Uterus (tissue), 2 donors: Measurements from ENCODE around the gene ZNF532.

Experiments
- CTCF ChIP-seq, 4 experiments: fragments of 200-600 bp in 2 of 4; fragments of 450-650 bp in 2 of 4; sonication (generic) in 2 of 4; IDR thresholded peaks; one replicate each; pipeline ENCODE4 v1.5.1; 2016 to 2019; ENCODE audit warnings: antibody characterized with exemption in 4 of 4, mild to moderate bottlenecking in 2 of 4, moderate library complexity in 1 of 4
- POLR2A ChIP-seq, 2 donors: fragments of 450-650 bp; IDR thresholded peaks; one replicate each; pipeline ENCODE4 v1.6.1; 2016; ENCODE audit warnings: antibody characterized with exemption in 2 of 2, mild to moderate bottlenecking in 1 of 2, moderate library complexity in 1 of 2

DNA sequence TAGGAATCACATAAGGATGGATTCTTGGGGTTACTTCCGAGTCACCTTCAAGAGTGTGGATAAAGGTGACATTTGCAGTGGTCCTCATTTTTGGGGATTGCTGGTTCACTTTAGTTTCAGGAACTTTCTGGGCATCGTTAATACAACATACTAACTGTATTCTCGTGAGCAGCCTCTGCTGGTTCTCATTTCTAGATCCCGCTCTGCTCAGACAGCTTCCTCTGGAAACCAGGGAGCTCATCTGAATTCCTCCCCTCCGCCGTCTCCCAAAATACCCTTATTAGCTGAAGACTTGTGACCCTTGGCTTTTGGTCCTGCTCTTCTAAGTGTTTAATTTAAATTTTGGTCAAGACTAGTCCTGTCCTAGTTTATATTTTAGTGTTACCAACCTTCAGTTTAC is 64.5 kb downstream of the ZNF532 start:
- TF ChIP-seq CTCF (IDR thresholded peaks at IDR 0.05) (no peak), POLR2A (IDR thresholded peaks at IDR 0.05) (no peak)
